IgD-negative memory B cell (primary cell): ENCODE results near the gene ARF5. TPM values are rescaled to one million over a fixed set of nuclear protein-coding genes. Genes with fewer than 3 reads are reported as not detected.
A peak's percentile ranks its signal among the peaks of the same experiment; 100 is the strongest.
"Not testable (repeated sequence)": the region's sequence is repeated elsewhere in the genome, so short reads cannot be mapped to it uniquely, and the experiment has no call there.

Source experiments
- H3K27ac Mint-ChIP-seq, 3 donors: one replicate each; pipeline ENCODE4 v1.8.0; 2020 to 2022; ENCODE audit warnings: mild to moderate bottlenecking in 3 of 3, mixed read lengths in 3 of 3, moderate library complexity in 1 of 3
- H3K27me3 Mint-ChIP-seq: one replicate; pipeline ENCODE4 v1.8.0; 2021; ENCODE audit warnings: mixed read lengths
- H3K36me3 Mint-ChIP-seq: one replicate; pipeline ENCODE4 v1.8.0; 2020; ENCODE audit warnings: mild to moderate bottlenecking, mixed read lengths
- H3K4me1 Mint-ChIP-seq, 3 donors: one replicate each; pipeline ENCODE4 v1.8.0; 2020 to 2022; ENCODE audit warnings: mixed read lengths in 3 of 3, mild to moderate bottlenecking in 1 of 3
- H3K4me3 Mint-ChIP-seq, 4 donors: one replicate each; pipeline ENCODE4 v1.8.0; 2020 to 2022; ENCODE audit warnings: mild to moderate bottlenecking in 4 of 4, mixed read lengths in 4 of 4, moderate library complexity in 3 of 4
- H3K9me3 Mint-ChIP-seq, 3 donors: one replicate each; pipeline ENCODE4 v1.8.0; 2020 to 2021; ENCODE audit warnings: mixed read lengths in 3 of 3, mild to moderate bottlenecking in 1 of 3
- polyA plus RNA-seq: library from polyadenylated mRNA; unstranded; fragments of 300-500 nt; fragmentation: Illumina TruSeq; gene quantifications from one replicate; pipeline ENCODE4 v1.2.3, GENCODE V29; 2021

ARF5 gene
- polyA plus RNA-seq: 137 TPM

DNA sequence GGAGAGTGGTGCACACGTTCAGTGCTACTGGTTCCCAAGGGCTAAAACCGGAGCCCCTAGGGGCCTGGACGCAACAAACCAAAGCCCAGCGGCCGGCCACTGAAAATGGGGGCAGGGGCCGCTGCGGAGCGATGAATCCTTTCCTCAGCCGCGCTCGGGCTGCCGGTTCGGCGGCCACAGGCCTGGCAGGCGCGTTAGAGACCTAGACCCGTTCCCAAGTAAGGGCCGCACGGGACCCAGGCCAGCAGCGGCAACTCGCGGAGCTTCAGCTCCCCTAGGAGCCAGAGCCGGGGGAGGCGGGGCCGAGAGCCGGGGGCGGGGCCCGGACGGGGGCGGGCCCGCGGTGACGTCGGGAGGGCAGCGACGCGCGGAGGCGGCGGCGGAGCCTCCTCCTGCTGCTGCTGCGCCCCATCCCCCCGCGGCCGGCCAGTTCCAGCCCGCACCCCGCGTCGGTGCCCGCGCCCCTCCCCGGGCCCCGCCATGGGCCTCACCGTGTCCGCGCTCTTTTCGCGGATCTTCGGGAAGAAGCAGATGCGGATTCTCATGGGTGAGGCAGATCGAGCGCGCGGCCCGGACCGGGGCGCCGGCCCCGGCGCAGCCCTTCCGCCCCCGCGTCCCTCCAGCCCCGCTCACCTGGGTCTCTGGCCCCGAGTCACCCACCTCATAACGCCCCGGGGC lies at the start of gene ARF5:
TSS of gene ARF5 (plus strand) at position 393 of the 678 bp plus-strand sequence. CDS start at position 481, 88 bp downstream.
- H3K4me1 Mint-ChIP-seq: peaks cover 23 to 43% (median 40%) of the 10 kb centered on the region in 3 donors

DNA sequence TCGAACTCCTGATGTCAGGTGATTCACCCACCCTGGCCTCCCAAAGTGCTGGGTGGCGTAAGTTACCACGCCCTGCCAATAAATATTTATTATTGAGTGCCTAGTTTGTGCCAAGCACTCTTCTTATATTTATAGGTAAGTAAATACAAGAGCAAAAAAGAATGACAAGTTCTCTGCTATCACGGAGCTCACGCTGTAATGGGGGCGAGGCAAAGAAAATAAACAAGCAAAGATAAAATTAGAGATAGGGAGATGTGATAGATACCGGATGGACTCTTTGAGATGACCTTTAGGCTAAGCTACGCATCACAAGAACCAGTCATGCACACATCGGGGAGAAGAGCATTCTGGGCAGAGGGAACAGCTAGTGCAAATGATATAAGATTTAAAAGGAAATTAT lies 49.1 kb upstream of the ARF5 start:
- H3K36me3 Mint-ChIP-seq: no peaks in the 10 kb centered on the region

More for the DNA sequence above, at the start of gene ARF5:
- Mint-ChIP-seq H3K9me3 (no peaks in the 10 kb centered on the region), H3K4me3 (peak within 1 kb of the TSS; percentile 96 to 99 (median 96)), H3K27ac (peak within 1 kb of the TSS; percentile 11 to 92 (median 40)), H3K36me3 (peaks cover 10% of the 10 kb centered on the region), H3K27me3 (peaks cover 1% of the 10 kb centered on the region)

DNA sequence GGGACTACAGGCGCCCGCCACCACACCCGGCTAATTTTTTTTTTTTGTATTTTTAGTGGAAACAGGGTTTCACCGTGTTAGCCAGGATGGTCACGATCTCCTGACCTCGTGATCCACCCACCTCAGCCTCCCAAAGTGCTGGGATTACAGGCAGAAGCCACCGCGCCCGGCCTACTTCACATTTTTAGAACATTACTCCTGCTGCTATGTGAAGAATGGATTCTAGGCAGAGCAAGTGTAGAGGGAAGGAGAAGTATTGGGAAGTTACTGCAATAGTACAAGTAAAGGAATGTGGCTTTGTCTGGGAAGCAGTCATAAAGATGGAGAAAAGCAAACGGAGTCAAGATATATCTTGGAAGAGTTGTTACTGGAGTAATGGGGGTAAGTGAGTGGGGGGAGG lies 47.8 kb upstream of the ARF5 start:
- H3K27ac Mint-ChIP-seq, H3K36me3 Mint-ChIP-seq, H3K4me1 Mint-ChIP-seq, H3K4me3 Mint-ChIP-seq: not testable (repeated sequence)
- Mint-ChIP-seq H3K9me3 (peaks cover under 1 to 11% (median 8%) of the 10 kb centered on the region in 3 donors), H3K27me3 (peaks cover 16% of the 10 kb centered on the region)

More for the DNA sequence above, 49.1 kb upstream of the ARF5 start:
- Mint-ChIP-seq H3K27ac (no peak overlapping the region), H3K9me3 (peaks cover 0 to 7% (median 0%) of the 10 kb centered on the region in 3 donors), H3K4me1 (no peaks in the 10 kb centered on the region), H3K27me3 (peaks cover 16% of the 10 kb centered on the region), H3K4me3 (no peak overlapping the region)

DNA sequence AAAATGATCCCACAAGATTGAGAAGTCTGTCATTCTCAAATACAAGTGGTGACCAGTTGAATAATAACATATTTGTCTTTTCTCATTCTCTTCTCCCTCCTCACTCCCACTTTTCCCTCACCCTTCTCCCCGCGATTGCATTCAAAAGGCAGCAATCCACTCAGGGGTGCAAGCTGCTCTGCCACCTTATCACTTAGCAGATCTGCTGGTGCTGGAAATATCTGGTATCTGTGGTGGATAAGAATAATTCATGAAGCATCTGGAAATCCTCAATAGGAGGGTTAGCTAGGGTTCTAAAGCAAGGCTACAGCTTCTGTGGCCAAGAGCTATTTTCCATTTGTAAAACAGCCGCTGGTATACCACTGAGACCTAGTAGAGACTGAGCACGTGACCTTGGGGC lies 46.7 kb upstream of the ARF5 start:
- Mint-ChIP-seq H3K27ac (no peak overlapping the region), H3K4me3 (no peak overlapping the region), H3K27me3 (peaks cover 16% of the 10 kb centered on the region), H3K36me3 (peaks cover 3% of the 10 kb centered on the region), H3K4me1 (no peaks in the 10 kb centered on the region), H3K9me3 (peaks cover 3 to 15% (median 12%) of the 10 kb centered on the region in 3 donors)

DNA sequence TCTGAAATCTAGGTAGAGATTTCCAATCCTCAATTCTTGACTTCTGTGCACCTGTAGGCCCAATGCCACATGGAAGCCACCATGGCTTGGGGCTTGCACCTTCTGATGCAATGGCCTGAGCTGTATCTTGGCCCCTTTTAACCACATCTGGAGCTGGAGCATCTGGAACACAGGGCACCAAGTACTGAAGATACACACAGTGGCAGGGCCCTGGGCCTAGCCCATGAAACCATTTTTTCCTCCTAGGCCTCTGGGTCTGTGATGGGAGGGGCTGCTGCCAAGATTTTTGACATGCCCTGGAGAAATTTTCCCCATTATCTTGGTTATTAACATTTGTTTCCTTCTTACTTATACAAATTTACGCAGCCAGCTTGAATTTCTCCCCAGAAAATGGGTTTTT lies 41.9 kb upstream of the ARF5 start:
- peaks cover 4 to 17% (median 14%) of the 10 kb centered on the region in 3 donors for H3K9me3 Mint-ChIP-seq
- peaks cover 8% of the 10 kb centered on the region for H3K27me3 Mint-ChIP-seq
- no peaks in the 10 kb centered on the region for H3K4me1 Mint-ChIP-seq
- no peak overlapping the region for H3K27ac Mint-ChIP-seq
- H3K4me3 Mint-ChIP-seq: no peak overlapping the region
- peaks cover 3% of the 10 kb centered on the region for H3K36me3 Mint-ChIP-seq

DNA sequence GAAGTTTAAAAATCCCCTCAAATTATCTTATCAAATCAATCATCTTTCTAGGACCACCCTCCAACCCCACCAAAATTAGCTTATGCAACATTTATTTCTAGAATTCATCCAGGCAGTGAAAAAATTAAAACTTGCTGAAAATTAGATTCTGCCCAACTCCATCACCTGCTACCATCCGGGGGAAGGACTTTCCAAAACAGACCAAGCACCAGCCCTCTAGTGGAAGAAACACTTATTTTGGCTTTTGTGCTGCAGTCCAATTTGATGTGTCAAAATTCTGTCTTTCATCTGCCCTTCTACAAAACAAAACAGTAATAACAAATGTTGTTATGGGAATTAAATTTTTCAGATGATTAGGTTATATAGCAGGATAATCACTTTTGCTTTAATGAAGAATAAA lies 38.0 kb upstream of the ARF5 start:
- Mint-ChIP-seq H3K27ac (no peak overlapping the region), H3K4me3 (no peak overlapping the region), H3K4me1 (no peaks in the 10 kb centered on the region), H3K36me3 (peaks cover 2% of the 10 kb centered on the region), H3K27me3 (peaks cover 4% of the 10 kb centered on the region), H3K9me3 (peaks cover 6 to 12% (median 11%) of the 10 kb centered on the region in 3 donors)

DNA sequence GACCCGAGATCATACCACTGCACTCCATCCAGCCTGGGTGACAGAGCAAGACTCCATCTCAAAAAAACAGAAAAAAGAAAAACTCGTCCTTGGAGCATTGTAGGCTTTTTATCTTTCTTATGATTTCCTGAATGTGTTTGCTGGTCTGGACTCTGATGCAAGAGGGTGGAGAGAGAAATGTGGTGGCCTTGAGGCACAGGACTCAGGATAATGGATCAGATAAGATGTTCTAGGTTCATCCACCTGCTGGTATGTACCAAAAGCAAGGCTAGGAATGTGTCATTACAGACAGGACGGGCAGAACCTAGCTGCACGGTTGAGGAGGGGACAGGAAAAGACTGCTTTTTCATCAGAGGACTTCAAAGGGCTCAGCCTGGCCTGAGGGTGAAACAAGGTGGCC lies 36.3 kb upstream of the ARF5 start:
- Mint-ChIP-seq H3K27ac (no peak overlapping the region), H3K4me1 (no peaks in the 10 kb centered on the region), H3K9me3 (peaks cover under 1 to 2% (median 2%) of the 10 kb centered on the region in 3 donors), H3K36me3 (no peaks in the 10 kb centered on the region), H3K27me3 (peaks cover 1% of the 10 kb centered on the region), H3K4me3 (no peak overlapping the region)

DNA sequence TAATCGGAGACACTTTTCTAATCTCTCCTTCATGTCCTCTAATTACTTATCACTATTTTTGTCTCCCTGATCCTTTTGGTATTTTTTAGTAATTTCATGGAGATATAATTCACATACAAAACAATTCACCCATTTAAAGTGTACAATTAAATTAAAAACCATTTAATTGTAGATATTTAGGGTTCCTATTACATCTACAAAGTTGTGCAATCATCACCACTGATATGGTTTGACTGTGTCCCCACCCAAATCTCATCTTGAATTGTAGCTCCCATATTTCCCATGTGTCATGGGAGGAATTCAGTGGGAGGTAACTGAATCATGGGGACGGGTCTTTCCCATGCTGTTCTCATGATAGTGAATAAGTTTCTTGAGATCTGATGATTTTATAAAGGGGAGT lies 31.8 kb upstream of the ARF5 start:
- no peak overlapping the region for H3K4me3 Mint-ChIP-seq

DNA sequence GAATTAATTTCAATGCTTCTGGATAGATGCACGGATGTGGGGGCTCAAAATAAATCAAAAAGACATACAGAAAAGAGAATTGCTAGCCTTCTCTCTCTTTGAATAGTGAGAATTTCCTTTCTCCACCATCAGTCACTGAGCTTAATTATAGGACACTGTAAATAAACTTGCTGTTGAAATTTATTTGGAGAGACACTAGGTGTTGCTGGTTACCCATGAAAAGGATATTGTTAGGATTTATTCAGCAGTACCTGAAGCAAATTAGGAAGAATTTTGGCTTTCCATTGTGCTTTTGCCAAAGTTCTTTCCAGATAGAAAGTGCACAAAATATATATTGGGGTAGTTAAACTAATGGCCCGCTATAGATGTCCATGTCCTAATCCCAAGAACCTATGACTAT lies 30.4 kb upstream of the ARF5 start:
- Mint-ChIP-seq H3K4me3 (no peak overlapping the region), H3K27ac (no peak overlapping the region), H3K36me3 (no peaks in the 10 kb centered on the region), H3K9me3 (peaks cover 0 to 4% (median 3%) of the 10 kb centered on the region in 3 donors), H3K4me1 (no peaks in the 10 kb centered on the region), H3K27me3 (no peaks in the 10 kb centered on the region)

More for the DNA sequence above, 31.8 kb upstream of the ARF5 start:
- Mint-ChIP-seq H3K27ac (no peak overlapping the region), H3K27me3 (peaks cover 1% of the 10 kb centered on the region), H3K4me1 (no peaks in the 10 kb centered on the region), H3K9me3 (peaks cover 0 to 2% (median 0%) of the 10 kb centered on the region in 3 donors), H3K36me3 (no peaks in the 10 kb centered on the region)

DNA sequence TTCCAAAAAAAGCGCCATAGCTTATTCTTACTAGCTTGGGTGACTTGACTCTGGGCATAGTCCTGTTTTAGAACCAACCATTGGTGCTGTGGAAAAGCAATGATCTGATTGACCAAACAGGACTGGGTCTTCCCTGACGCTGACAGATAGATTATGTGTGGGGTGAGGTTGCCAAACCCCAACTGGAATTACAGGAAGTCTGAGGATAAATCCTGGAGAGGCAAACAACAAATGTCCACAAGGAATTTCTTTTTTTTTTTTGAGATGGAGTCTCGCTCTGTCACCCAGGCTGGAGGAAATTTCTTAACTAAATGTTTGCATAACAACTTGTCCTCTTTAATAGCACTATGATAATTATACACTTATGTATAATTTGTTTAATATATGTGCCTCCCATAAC lies 22.0 kb upstream of the ARF5 start:
- H3K36me3 Mint-ChIP-seq: peaks cover 13% of the 10 kb centered on the region
- no peak overlapping the region for H3K4me3 Mint-ChIP-seq
- no peaks in the 10 kb centered on the region for H3K27me3 Mint-ChIP-seq
- H3K4me1 Mint-ChIP-seq: no peaks in the 10 kb centered on the region
- H3K9me3 Mint-ChIP-seq: peaks cover 4 to 9% (median 6%) of the 10 kb centered on the region in 3 donors
- no peak overlapping the region for H3K27ac Mint-ChIP-seq

DNA sequence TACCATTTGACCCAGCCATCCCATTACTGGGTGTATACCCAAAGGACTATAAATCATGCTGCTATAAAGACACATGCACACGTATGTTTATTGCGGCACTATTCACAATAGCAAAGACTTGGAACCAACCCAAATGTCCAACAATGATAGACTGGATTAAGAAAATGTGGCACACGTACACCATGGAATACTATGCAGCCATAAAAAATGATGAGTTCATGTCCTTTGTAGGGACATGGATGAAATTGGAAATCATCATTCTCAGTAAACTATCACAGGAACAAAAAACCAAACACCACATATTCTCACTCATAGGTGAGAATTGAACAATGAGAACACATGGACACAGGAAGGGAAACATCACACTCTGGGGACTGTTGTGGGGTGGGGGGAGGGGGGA lies 20.2 kb upstream of the ARF5 start:
- H3K27me3 Mint-ChIP-seq, H3K4me3 Mint-ChIP-seq, H3K9me3 Mint-ChIP-seq, H3K4me1 Mint-ChIP-seq, H3K27ac Mint-ChIP-seq: not testable (repeated sequence)
- H3K36me3 Mint-ChIP-seq: peaks cover 13% of the 10 kb centered on the region

DNA sequence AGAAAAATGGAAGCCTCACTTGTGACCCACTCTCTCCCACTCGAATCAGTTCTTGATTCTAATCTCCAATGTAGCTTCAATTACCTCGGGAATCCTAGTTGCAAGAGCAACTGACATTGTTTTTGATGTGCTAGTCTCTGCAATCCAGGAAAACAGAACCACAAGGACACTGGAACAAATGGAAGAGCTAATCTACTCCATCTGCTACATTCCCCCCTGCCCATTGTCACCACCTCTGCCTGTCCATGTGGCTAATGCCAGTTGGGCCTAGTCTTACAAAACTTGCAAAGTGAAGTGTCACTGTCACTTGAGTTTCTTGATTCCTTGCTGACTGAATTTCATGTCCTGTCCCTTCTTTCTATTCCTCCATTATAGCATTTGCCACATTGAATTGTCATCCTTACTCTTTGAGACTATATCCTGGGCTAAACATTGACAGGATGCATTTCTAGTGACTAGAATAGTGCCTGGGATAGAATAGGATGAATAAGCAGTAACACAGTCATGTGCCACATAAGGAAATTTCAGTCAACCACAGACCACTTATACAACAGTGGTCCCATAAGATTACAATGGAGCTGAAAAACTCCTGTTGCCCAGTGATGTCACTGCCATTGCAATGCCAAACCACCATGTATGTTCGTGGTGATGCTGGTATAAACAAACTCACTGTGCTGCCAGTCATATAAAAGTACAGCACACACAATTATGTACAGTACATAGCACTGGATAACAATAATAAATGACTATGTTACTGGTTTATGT lies 16.3 kb upstream of the ARF5 start:
- peaks cover 6% of the 10 kb centered on the region for H3K36me3 Mint-ChIP-seq
- no peaks in the 10 kb centered on the region for H3K27me3 Mint-ChIP-seq
- H3K4me1 Mint-ChIP-seq: no peaks in the 10 kb centered on the region
- no peak overlapping the region for H3K27ac Mint-ChIP-seq
- H3K9me3 Mint-ChIP-seq: no peaks in the 10 kb centered on the region
- no peak overlapping the region for H3K4me3 Mint-ChIP-seq

DNA sequence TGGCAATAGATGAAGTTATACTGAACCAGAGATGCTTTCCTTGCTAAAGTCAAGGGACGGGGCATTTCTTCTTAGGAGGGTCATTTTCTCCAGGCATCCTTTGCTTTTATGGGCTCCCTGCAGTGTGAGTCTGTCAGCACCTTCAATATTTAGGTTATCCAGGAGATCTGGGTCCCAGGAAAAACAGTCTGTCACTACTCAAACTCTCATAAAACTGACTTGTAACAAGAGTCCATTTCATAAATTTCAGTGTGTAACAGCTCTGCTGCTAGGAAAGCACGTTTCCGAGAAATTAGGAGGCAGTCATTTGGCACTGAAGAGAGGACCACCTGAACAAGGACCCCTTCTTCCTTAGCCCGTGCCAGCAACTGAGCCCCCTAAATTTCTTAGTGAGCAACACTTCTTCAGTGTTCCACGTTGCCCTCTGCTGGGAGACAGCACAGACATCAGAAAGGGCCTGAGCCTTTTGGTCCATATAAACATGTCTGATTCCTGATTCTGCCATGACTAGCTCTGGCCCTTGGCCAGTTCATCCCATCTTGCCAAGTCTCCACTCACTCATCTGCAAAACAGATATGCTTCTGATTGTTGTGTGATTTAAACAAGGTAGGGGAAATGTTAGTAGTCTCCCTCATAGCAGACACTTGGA lies 10.1 kb upstream of the ARF5 start:
- no peaks in the 10 kb centered on the region for H3K9me3 Mint-ChIP-seq
- H3K27ac Mint-ChIP-seq: no peak overlapping the region
- H3K4me3 Mint-ChIP-seq: no peak overlapping the region
- peaks cover 11 to 20% (median 16%) of the 10 kb centered on the region in 3 donors for H3K4me1 Mint-ChIP-seq
- no peaks in the 10 kb centered on the region for H3K27me3 Mint-ChIP-seq
- peaks cover 8% of the 10 kb centered on the region for H3K36me3 Mint-ChIP-seq

DNA sequence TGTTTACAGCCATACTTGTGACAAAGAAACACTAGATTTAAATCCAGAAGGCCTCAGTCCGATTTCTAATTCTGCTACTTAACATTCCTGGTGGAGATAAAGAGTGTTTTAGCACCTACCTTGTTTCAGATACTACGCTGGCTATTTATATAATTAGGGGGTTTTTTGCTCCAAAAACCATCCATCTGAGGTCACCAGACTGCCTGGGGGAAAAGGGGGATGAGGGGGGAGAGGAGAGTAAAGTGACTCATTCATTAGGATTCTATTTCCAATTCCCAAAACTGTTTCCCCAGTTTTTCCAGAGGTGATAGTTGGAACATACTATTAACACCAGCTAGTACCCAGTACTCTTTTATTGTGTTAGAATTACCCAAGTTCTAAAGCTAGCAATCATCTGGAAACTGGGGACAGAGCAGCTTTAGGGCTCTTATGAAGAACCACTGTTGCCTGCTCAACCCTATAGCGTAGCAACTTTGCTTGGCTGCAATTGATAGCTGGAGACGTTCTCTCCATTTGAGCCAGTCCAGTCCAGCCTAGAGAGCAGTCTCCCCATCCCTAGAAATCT lies 9.4 kb upstream of the ARF5 start:
- Mint-ChIP-seq H3K9me3 (no peaks in the 10 kb centered on the region), H3K27ac (peak overlapping the region in 1 of 3 donors; percentile 31), H3K36me3 (peaks cover 8% of the 10 kb centered on the region), H3K4me3 (peak overlapping the region in 1 of 4 donors; percentile 4), H3K4me1 (peaks cover 16 to 26% (median 22%) of the 10 kb centered on the region in 3 donors), H3K27me3 (no peaks in the 10 kb centered on the region)

DNA sequence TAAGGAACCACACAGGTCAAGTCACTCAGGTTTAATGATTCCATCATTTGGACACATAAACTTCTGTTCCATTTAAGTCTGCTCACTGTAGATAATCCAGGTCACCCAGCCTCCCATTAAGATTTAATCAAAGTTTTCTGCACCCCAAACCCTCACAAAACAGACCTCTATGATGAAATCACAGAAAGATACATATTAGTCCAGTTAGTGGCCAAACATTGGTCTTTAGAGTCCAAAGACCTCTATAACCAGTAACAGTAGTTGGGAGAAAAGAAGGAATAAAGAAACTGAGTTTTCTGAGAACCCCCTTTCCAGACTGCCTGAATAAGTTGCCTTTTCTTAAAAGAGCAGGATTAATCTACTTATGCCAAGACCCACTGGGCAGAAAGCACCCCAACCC lies 7.6 kb upstream of the ARF5 start:
- H3K4me3 Mint-ChIP-seq: peak overlapping the region in 2 of 4 donors; percentile 17 to 57

More for the DNA sequence above, 7.6 kb upstream of the ARF5 start:
- Mint-ChIP-seq H3K36me3 (peaks cover 9% of the 10 kb centered on the region), H3K27ac (peak overlapping the region in 2 of 3 donors; percentile 8 to 11), H3K4me1 (peaks cover 21 to 38% (median 35%) of the 10 kb centered on the region in 3 donors), H3K9me3 (no peaks in the 10 kb centered on the region), H3K27me3 (no peaks in the 10 kb centered on the region)
